Muscle layer of colon (tissue), 2 donors: ENCODE data around the gene LYRM4.

Experiments used
- H3K27ac ChIP-seq: one replicate; pipeline ENCODE4 v1.7.0; 2013; ENCODE audit warnings: low read depth, mild to moderate bottlenecking, low read length, moderate library complexity
- H3K27me3 ChIP-seq, 2 donors: one replicate each; pipeline ENCODE4 v1.7.0; 2013; ENCODE audit warnings: low read length in 2 of 2, mild to moderate bottlenecking in 2 of 2; ENCODE audit not compliant: insufficient read depth in 2 of 2, control insufficient read depth in 1 of 2
- H3K36me3 ChIP-seq: one replicate; pipeline ENCODE4 v1.7.0; 2013; ENCODE audit warnings: mild to moderate bottlenecking, low read length; ENCODE audit not compliant: insufficient read depth
- H3K4me1 ChIP-seq: one replicate; pipeline ENCODE4 v1.7.0; 2013; ENCODE audit warnings: mild to moderate bottlenecking, low read length; ENCODE audit not compliant: insufficient read depth
- H3K4me3 ChIP-seq, 2 donors: one replicate each; pipeline ENCODE4 v1.7.0; 2013; ENCODE audit warnings: low read length in 2 of 2, low read depth in 1 of 2, mild to moderate bottlenecking in 1 of 2, moderate library complexity in 1 of 2
- H3K9ac ChIP-seq: one replicate; pipeline ENCODE4 v1.7.0; 2013; ENCODE audit warnings: low read length
- H3K9me3 ChIP-seq: one replicate; pipeline ENCODE4 v1.7.0; 2013; ENCODE audit warnings: mild to moderate bottlenecking, low read length
- donor health status: abdominal sarcoma.
- donor health status: Adenocarcinoma of cecum.

The LYRM4 gene

GRCh38 chr6:5138995-5139827 lies 121.5 kb downstream of the LYRM4 start:
- H3K27ac ChIP-seq, result no peak overlapping the region
- peaks cover 8% of the 10 kb centered on the region for H3K4me1 ChIP-seq
- no peaks in the 10 kb centered on the region for H3K36me3 ChIP-seq
- no peaks in the 10 kb centered on the region for H3K27me3 ChIP-seq
- H3K4me3 ChIP-seq, result no peak overlapping the region
- H3K9ac ChIP-seq, result no peak overlapping the region
- H3K9me3 ChIP-seq, result no peaks in the 10 kb centered on the region

GRCh38 chr6:5136851-5137250 lies 123.9 kb downstream of the LYRM4 start:
- H3K27ac ChIP-seq, result no peak overlapping the region
- H3K36me3 ChIP-seq, result no peaks in the 10 kb centered on the region
- H3K9me3 ChIP-seq, result no peaks in the 10 kb centered on the region
- no peak overlapping the region for H3K4me3 ChIP-seq
- H3K9ac ChIP-seq, result no peak overlapping the region
- no peaks in the 10 kb centered on the region for H3K27me3 ChIP-seq
- H3K4me1 ChIP-seq, result peaks cover 3% of the 10 kb centered on the region

- Histone ChIP-seq H3K4me3 (no peak overlapping the region), H3K4me1 (peaks cover 3% of the 10 kb centered on the region), H3K36me3 (no peaks in the 10 kb centered on the region), H3K27ac (no peak overlapping the region), H3K9ac (no peak overlapping the region), H3K27me3 (no peaks in the 10 kb centered on the region), H3K9me3 (no peaks in the 10 kb centered on the region)
Observed at GRCh38 chr6:5135788-5136376, 124.9 kb downstream of the LYRM4 start.

GRCh38 chr6:5133943-5134342 lies 126.8 kb downstream of the LYRM4 start:
- Histone ChIP-seq H3K27ac (no peak overlapping the region), H3K4me3 (no peak overlapping the region), H3K36me3 (no peaks in the 10 kb centered on the region)

GRCh38 chr6:5132731-5133130 lies 128.0 kb downstream of the LYRM4 start:
- Histone ChIP-seq H3K27me3 (no peaks in the 10 kb centered on the region), H3K36me3 (no peaks in the 10 kb centered on the region), H3K9ac (no peak overlapping the region), H3K4me3 (no peak overlapping the region), H3K27ac (no peak overlapping the region), H3K9me3 (no peaks in the 10 kb centered on the region), H3K4me1 (peaks cover 3% of the 10 kb centered on the region)

More at GRCh38 chr6:5133943-5134342, 126.8 kb downstream of the LYRM4 start:
- H3K27me3 ChIP-seq, result no peaks in the 10 kb centered on the region
- H3K9me3 ChIP-seq, result no peaks in the 10 kb centered on the region
- H3K4me1 ChIP-seq, result peaks cover 3% of the 10 kb centered on the region
- no peak overlapping the region for H3K9ac ChIP-seq

- Histone ChIP-seq H3K4me3 (no peak overlapping the region), H3K27ac (no peak overlapping the region), H3K27me3 (no peaks in the 10 kb centered on the region), H3K9me3 (no peaks in the 10 kb centered on the region), H3K36me3 (no peaks in the 10 kb centered on the region), H3K4me1 (peaks cover 3% of the 10 kb centered on the region), H3K9ac (no peak overlapping the region)
Observed at GRCh38 chr6:5130135-5130866, 130.4 kb downstream of the LYRM4 start.

GRCh38 chr6:5128351-5128750 lies 132.4 kb downstream of the LYRM4 start:
- Histone ChIP-seq H3K9ac (no peak overlapping the region), H3K4me3 (no peak overlapping the region), H3K4me1 (peaks cover 3% of the 10 kb centered on the region), H3K27me3 (no peaks in the 10 kb centered on the region), H3K9me3 (no peaks in the 10 kb centered on the region), H3K36me3 (no peaks in the 10 kb centered on the region), H3K27ac (no peak overlapping the region)

GRCh38 chr6:5127106-5127687 lies 133.6 kb downstream of the LYRM4 start:
- H3K27me3 ChIP-seq, result no peaks in the 10 kb centered on the region
- H3K4me3 ChIP-seq, result no peak overlapping the region
- no peaks in the 10 kb centered on the region for H3K4me1 ChIP-seq
- H3K9ac ChIP-seq, result no peak overlapping the region
- H3K9me3 ChIP-seq, result no peaks in the 10 kb centered on the region
- H3K36me3 ChIP-seq, result no peaks in the 10 kb centered on the region
- H3K27ac ChIP-seq, result no peak overlapping the region

GRCh38 chr6:5126214-5126613 lies 134.5 kb downstream of the LYRM4 start:
- H3K4me3 ChIP-seq, result no peak overlapping the region
- H3K9me3 ChIP-seq, result no peaks in the 10 kb centered on the region
- H3K27ac ChIP-seq, result no peak overlapping the region
- no peaks in the 10 kb centered on the region for H3K4me1 ChIP-seq
- H3K36me3 ChIP-seq, result no peaks in the 10 kb centered on the region
- H3K9ac ChIP-seq, result no peak overlapping the region
- no peaks in the 10 kb centered on the region for H3K27me3 ChIP-seq

GRCh38 chr6:5125152-5126006 lies 135.4 kb downstream of the LYRM4 start:
- no peak overlapping the region for H3K9ac ChIP-seq
- H3K27me3 ChIP-seq, result no peaks in the 10 kb centered on the region
- H3K36me3 ChIP-seq, result no peaks in the 10 kb centered on the region
- no peaks in the 10 kb centered on the region for H3K4me1 ChIP-seq
- no peaks in the 10 kb centered on the region for H3K9me3 ChIP-seq
- H3K4me3 ChIP-seq, result no peak overlapping the region
- no peak overlapping the region for H3K27ac ChIP-seq
